GM12891 (cell line): ENCODE results near the gene NDUFB8.

ENCODE experiments used
- DNase-seq: peaks from one replicate; pipeline ENCODE4 v3.0.0; 2011; ENCODE audit warnings: low spot score; ENCODE audit not compliant: insufficient read length
- FAIRE-seq: peaks from 2 replicates; lab custom pipeline; 2011; peaks lifted over from hg19 to GRCh38; lab: Jason Lieb, UNC
- PAX5 ChIP-seq: IDR thresholded peaks from 2 replicates; pipeline ENCODE4 v1.6.1; 2011; ENCODE audit warnings: low read length, moderate library complexity, mild to moderate bottlenecking; ENCODE audit not compliant: insufficient read depth, severe bottlenecking
- POLR2A ChIP-seq: IDR thresholded peaks from 2 replicates; pipeline ENCODE4 v1.6.1; 2011; ENCODE audit warnings: low read depth, low read length, control low read depth
- POLR2AphosphoS5 ChIP-seq: IDR thresholded peaks from 2 replicates; pipeline ENCODE4 v1.6.1; 2011; ENCODE audit warnings: low read depth, low read length, control low read depth
- POU2F2 ChIP-seq: IDR thresholded peaks from 2 replicates; pipeline ENCODE4 v1.6.1; 2011; ENCODE audit warnings: low read depth, mild to moderate bottlenecking, control low read depth, low read length, moderate library complexity
- SPI1 ChIP-seq: IDR thresholded peaks from 2 replicates; pipeline ENCODE4 v1.6.1; 2011; ENCODE audit warnings: low read depth, low read length, control low read depth
- TAF1 ChIP-seq: IDR thresholded peaks from 2 replicates; pipeline ENCODE4 v1.6.1; 2011; ENCODE audit warnings: low read depth, low read length, control low read depth

The NDUFB8 gene

DNA sequence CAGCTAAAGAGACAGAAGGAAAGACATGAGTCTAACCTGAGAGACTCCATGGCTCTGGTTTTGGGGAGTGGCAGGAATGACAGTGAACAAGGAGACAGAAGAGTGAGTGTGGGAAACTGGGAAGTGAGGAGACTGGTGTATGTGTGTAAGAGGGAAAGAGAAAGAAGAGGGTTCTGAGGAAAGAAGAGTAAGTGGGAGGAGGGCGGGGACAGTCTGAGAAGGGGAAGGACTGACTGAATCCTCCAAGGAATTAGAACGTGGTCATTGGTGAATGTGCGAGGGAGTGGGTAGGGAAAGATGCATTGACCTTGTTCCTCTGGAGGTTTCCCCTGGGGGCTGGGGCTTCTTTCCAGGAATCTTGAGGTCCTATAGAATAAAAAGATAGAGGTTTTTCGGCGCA, 40.3 kb downstream of the NDUFB8 start:
- DNase-seq (no peak), FAIRE-seq (no peak)
- TF ChIP-seq POLR2A (no peak), TAF1 (no peak), POLR2AphosphoS5 (no peak), POU2F2 (no peak), PAX5 (no peak), SPI1 (no peak)

DNA sequence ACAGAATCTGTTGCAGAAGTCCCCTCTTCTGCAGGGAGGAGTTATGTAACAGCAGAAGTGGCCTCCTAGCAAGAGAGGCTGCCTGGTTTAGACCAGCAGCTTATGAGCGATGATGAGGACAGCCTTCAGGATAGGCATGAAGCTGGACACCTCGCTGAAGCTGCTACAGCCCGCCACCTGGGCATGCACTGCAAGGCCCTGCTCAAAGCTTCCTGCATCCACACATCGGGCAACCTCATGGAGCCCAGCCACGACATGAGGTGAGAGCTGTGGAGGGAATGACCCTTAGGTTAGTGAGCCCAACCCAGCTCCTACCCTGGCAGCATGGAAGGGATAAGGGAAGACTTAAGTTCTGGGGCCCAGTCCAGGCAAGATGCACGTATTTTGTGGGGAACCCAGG, 42.1 kb downstream of the NDUFB8 start:
- no peak for DNase-seq
- FAIRE-seq, result no peak
- TF ChIP-seq TAF1 (no peak), POLR2AphosphoS5 (no peak), POU2F2 (no peak), POLR2A (no peak), SPI1 (no peak), PAX5 (no peak)

DNA sequence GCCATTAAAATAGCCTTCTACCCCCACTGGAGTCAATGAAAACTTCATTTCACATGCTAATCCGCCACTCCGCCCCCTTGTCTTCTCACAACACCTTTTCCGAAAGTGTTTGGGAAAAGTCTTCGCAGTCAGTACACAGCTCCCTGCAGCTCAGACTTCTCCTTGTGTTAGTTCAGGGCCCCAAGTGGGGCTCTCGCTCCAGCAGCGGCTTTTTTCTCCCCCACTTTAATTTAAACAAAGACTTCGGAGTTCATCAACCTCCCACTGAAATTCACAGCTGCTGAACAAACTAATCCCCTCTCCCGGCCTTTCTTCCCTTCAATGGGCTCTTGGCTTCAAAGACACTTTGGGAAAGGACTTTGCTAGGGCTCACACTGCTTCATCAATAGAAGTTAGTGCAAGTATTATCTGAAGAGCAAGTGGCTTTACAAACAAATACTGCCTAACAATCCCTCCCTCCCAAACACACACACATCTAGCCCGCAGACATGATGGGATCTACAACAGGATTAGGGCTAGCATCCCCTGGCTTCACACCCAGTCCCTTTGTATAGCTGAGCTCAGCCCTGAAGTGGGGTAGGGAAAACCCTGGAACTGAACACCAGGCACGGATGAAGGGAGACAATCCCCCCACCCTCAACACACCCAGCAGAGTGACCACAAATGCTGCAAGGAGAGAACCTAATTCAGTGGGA, 43.7 kb downstream of the NDUFB8 start:
- TF ChIP-seq SPI1, result no peak
- TF ChIP-seq TAF1, result no peak
- no peak for TF ChIP-seq POLR2AphosphoS5
- TF ChIP-seq PAX5, result no peak
- TF ChIP-seq POU2F2, result no peak
- TF ChIP-seq POLR2A, result no peak
- no peak for DNase-seq
- no peak for FAIRE-seq

DNA sequence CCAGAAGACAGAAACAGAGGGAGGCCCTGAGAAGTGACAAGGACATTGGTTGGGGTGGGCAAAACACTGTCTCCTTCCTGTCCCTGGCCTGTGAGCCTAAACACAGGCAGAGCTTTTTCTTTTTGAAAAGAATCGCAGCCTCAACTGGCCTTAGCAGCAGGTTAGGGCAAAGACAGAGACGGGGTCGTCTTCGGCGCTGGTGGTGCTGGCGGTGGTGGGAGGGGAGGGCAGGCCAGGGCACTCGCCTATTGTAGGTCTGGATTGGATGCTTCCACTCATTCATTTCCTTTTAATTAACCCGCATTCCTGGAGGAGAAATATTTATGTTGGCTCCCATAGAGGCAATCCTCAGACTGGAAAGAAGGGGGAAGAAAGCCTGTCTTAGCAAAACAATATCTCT, 44.3 kb downstream of the NDUFB8 start:
- TF ChIP-seq POU2F2 (no peak), PAX5 (no peak), POLR2A (no peak), TAF1 (no peak), SPI1 (no peak), POLR2AphosphoS5 (no peak)
- FAIRE-seq (no peak), DNase-seq (no peak)

DNA sequence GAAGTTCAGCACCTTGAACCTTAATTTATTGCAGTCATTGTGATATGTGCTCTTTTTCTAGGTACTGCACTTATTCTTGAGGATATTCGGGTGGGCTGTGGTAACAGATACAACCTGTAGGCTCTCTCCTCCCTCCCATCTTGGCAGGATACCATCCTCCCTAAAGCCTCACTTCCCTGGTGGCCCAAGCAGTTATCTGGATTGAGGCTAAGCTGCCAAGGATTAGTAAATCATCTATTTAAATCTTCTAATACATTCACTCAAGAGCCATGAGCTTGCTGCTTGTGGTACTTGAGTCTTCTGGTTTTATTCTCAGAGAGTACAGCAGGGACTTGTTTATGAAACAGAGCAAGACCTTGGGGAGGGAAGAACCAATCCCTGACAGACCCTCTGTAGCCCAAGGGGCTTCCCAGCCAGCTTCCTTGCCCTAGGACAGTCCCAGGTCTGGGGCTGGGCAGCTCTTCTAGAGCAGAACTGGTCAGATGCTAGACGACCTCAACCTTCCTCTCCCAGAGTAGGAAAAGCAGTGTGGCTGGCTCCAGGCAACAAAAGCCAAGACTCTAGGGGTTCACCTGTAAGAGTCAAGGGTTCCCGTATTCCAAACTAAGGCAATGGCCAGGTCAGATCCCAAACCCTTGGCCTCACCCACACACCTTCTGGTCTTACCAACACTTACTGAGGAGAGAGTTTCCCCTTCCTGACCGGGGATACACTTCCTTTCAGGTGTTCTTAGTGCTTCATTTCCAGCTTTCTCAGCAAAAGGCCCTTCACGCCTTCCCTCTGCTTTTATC, 45.6 kb downstream of the NDUFB8 start:
- no peak for FAIRE-seq
- no peak for DNase-seq
- no peak for TF ChIP-seq POLR2AphosphoS5

DNA sequence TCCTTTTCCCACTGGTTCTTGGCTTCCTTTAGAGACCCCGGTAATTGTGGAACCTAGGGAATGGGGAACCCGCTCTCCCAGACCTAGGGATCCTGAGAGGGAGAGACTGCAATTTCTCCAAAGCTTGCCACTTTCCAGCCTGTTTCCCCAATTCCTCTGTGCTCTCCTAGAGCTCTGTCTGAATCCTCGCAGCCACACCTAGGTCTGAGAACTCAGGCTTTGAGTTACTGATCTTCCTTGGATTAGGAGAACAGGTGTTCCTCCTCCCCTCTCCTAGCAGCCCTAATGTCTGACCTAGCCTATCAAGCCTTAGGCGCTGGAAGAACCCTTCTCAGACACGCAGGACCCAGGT, 46.9 kb downstream of the NDUFB8 start:
- TF ChIP-seq POLR2A (no peak), POU2F2 (no peak), TAF1 (no peak), SPI1 (no peak), POLR2AphosphoS5 (no peak), PAX5 (no peak)
- DNase-seq (no peak), FAIRE-seq (no peak)

DNA sequence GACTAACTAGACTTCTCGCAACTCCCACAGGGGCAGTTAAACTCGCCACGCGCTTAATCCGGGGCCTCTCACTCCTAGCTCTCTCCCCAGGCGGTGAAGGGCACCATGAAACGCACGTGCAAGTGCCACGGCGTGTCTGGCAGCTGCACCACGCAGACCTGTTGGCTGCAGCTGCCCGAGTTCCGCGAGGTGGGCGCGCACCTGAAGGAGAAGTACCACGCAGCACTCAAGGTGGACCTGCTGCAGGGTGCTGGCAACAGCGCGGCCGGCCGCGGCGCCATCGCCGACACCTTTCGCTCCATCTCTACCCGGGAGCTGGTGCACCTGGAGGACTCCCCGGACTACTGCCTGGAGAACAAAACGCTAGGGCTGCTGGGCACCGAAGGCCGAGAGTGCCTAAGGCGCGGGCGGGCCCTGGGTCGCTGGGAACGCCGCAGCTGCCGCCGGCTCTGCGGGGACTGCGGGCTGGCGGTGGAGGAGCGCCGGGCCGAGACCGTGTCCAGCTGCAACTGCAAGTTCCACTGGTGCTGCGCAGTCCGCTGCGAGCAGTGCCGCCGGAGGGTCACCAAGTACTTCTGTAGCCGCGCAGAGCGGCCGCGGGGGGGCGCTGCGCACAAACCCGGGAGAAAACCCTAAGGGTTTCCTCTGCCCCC, 47.4 kb downstream of the NDUFB8 start:
- peak; percentile 57 for DNase-seq
- TF ChIP-seq PAX5 (no peak), SPI1 (no peak), TAF1 (no peak), POU2F2 (no peak), POLR2A (no peak), POLR2AphosphoS5 (no peak)
- no peak for FAIRE-seq

DNA sequence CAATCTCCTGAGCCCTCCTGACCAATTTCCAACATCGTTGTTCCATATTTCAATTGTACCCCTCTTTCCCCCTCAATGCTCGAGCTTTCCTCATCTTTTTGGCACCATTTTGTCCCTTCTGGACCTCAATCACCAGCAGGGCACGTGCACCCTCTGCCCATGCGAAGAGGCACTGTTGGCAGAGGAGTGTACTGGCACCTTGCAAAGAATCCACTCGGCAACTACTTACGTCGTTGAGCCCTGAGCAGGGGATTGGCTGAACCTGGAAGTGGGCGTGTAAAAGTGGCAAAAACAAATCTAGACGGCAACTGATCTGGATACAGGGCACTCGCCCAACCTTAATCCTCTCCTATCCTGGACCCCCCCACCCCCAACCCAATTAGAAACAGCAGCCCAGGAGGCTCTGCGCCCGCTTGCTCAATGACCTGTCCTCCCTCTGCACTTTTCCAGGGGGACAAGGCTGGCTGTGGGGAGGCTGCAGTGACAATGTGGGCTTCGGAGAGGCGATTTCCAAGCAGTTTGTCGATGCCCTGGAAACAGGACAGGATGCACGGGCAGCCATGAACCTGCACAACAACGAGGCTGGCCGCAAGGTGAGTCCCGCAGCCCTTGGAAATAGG, 48.1 kb downstream of the NDUFB8 start:
- no peak for TF ChIP-seq POLR2AphosphoS5
- no peak for TF ChIP-seq SPI1
- TF ChIP-seq TAF1, result no peak
- TF ChIP-seq POU2F2, result no peak
- no peak for TF ChIP-seq POLR2A
- TF ChIP-seq PAX5, result no peak
- DNase-seq, result peak; percentile 68
- FAIRE-seq, result peak; percentile 99

DNA sequence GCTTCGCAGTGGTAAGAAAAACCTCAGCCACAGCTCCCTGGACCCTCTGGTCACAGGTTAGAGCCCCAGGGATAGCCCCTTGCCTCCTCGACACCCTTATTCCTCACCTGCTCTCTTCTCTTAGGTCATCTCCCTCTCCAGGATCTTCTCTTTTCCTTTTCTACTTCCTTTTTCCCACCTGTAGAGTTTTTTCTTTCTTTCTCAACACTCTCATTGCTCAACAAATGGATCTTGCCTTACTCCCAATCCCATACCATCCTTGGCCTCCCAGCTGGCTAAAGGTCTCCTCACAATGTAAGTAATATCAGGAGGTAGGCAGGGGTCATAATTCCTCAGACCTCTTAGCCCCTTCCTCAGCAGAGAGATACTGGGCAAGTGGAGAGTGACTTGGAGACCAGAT, 49.7 kb downstream of the NDUFB8 start:
- TF ChIP-seq PAX5 (no peak), POU2F2 (no peak), POLR2AphosphoS5 (no peak), POLR2A (no peak), TAF1 (no peak), SPI1 (no peak)
- no peak for FAIRE-seq
- no peak for DNase-seq
